SW480 (cell line): ENCODE measurements around the gene BAIAP3.
A peak's percentile ranks its signal among the peaks of the same experiment; 100 is the strongest.

Source experiments
- DNase-seq: peaks from one replicate; pipeline ENCODE4 v3.0.0-alpha.2; 2016; ENCODE audit warnings: low spot score

BAIAP3 gene

GRCh38 chr16:1332618-1333148, 762 bp upstream of the BAIAP3 start:
- DNase-seq, result no peak

DNA sequence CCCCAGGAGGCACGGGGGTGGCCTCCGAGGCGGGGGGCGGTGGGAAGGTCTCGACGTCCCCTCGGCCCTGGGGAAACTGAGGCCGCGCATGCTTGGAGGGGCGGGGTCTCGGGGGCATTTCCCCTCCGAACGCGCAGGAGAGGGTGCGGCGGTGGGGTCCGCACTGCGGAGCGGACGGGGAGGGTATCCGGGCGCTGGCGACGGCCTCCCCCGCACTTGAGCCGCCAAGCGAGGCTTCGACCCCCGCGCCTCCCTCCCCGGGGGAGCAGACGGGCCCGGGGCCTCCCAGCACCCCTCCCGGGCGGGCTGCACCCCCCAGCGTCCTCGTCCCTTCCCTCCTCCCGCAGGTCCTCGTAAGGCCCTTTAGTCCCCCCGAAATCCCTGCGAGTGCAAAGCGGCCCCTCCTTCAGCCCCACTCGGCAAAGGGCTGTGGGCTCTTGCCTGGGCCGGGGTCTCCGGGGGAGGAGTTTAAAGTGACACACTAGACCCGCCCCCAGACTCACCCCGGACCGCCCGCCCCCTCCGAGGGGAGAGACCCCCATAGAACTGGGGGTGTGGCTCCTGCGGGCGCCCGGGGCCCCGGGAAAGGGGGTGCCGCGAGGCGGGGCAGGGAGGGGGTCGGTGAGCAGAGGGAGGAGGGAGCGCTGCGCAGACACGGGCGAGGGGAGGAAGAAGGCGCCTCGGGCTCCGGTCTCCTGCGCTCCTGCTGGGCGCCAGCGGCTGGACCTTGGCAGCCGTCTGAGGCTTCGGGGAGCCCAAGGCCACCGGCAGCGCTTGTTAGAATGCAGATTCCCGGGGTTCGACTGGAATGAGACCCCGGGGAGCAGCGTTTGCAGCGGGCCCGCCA, 632 bp downstream of the BAIAP3 start:
- no peak for DNase-seq

DNA sequence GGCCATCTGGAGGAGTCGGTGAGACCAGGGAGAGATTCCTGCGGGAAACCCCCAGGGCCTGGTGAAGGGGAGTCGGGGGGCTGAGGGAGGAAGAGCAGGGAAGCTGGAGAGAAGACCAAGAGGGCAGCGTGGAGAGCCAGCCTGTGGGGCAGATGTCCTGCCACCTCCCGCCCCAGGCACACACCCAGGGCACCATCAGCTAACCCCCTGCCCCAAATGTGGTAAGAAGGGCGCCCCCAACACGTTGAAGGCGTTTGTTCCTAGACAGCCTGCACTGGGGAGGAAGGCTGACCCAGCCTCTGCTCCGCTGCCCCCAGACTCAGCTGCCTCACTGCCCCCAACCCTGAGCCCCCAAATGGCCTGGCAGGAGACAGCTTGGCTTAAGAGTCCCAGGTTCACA, 1.3 kb downstream of the BAIAP3 start:
- DNase-seq, result no peak

DNA sequence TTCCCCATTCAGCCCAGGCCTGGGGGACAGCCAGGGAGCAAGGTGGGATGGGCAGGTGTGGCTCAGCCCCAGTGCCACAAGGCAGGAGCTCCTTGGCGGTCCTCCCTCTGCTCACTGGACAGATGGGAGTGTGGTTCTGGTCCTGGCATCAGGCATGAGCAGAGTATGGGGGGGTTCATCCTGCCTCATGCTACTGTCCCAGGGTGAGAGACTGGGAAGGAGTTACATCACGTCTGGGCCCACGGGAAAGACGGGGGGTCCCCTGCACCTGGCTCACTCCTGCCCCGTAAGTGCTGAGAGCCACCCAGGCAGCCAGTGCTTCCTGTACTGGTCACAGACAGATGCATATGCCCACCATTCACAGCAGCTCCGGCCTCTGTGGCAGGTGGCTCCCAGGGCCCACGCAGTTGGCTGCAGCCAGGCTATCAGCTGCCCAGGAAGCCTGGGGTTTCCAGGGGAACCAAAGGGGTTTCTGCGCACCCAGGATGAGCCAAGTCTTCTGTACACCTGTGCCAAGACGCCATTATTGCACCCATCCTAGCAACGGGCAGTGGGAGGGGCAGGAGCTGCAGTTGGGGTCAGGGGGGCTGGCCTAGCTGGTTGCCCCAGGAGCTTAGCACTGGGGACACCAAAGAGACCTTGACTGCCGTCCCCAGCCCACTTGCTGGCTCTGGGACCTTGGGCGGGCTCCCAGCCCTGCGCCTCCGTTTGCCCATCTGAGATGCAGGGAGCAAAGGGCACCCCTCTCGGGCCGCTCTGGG, 1.9 kb downstream of the BAIAP3 start:
- no peak for DNase-seq

DNA sequence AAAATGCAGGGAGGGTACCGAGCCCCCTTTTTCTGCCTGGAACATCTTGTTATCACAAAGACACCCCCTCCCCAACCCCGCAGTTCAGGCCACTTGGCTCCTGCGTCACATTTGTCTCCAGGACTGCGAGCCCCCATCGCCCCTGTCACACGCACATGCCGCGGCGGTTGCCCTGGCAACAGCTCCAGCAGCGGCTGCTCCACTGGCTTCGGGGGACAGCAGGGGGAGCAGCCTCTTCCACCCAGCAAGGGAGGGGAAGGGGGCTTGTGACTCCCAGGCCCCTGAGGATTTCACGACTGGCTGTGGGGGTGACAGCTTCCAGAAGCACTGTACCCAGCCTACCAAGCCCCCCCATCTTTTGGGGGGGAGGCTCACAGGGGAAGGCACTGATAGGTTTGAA, 2.6 kb downstream of the BAIAP3 start:
- no peak for DNase-seq

- no peak for DNase-seq
Observed at GRCh38 chr16:1336619-1337018, 3.2 kb downstream of the BAIAP3 start.

- DNase-seq, result no peak
Observed at GRCh38 chr16:1337486-1337885, 4.0 kb downstream of the BAIAP3 start.

DNA sequence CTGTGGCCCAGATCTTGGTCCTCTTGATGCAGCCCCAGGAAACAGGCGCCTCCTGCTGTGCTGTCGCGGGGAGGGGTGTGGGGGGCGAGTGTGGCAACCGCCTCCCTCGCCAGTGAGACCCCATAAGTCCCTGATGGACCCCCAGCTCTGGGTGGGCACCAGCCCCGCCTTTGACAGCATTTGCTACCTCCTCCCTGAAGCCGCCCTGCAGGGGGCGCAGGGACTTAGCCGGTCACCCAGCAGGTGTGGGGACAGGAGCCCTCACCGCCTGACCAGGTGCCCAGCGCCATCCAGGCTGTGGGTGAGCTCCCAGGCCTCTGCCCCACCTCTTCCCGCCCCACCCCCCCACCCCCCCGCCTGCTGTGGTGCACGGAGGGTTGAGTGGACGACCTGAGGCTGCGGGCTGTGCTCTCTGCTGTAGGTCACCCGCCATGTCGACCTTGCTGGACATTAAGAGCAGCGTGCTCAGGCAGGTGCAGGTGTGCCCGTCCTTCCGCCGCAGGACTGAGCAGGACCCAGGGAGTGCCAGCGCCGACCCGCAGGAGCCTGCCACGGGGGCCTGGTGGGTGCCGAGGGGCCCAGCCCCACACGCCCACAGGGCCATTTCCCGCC, 4.8 kb downstream of the BAIAP3 start:
- peak; percentile 54 for DNase-seq

DNA sequence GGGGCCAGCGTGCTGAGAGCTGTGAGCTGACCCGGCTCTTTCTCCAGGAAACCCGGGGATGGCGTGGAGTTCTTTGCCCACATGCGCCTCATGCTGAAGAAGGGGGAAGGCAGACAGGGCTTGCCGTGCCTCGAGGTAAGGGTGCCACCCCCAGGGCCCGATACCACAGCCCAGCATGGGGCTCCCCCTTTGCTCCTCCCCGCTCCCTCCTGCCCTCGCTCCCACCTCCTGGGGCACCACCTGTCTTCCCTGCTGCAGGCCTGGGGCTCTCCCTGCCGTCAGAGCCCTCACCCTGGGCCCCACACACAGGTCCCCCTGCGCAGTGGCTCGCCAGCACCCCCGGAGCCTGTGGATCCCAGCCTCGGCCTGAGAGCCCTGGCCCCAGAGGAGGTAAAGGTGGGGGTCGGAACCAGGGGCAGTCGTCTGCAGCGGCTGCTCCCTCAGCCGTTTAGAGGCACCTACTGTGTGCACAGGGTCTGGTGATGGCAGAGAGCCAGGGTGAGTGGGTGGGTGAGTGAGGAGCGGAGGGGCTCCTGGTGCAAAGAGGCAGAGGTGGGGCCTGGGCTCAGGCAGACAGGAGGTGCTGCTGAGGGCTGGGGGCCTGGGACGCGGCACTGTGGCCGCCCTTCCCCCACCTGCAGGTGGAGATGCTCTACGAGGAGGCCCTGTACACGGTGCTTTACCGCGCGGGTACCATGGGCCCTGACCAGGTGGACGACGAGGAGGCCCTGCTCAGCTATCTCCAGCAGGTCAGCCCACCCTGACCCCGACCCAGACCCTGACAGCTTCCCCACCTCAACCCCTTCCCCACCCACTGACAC, 5.6 kb downstream of the BAIAP3 start:
- DNase-seq, result no peak

GRCh38 chr16:1340730-1341494, 7.5 kb downstream of the BAIAP3 start:
- no peak for DNase-seq

DNA sequence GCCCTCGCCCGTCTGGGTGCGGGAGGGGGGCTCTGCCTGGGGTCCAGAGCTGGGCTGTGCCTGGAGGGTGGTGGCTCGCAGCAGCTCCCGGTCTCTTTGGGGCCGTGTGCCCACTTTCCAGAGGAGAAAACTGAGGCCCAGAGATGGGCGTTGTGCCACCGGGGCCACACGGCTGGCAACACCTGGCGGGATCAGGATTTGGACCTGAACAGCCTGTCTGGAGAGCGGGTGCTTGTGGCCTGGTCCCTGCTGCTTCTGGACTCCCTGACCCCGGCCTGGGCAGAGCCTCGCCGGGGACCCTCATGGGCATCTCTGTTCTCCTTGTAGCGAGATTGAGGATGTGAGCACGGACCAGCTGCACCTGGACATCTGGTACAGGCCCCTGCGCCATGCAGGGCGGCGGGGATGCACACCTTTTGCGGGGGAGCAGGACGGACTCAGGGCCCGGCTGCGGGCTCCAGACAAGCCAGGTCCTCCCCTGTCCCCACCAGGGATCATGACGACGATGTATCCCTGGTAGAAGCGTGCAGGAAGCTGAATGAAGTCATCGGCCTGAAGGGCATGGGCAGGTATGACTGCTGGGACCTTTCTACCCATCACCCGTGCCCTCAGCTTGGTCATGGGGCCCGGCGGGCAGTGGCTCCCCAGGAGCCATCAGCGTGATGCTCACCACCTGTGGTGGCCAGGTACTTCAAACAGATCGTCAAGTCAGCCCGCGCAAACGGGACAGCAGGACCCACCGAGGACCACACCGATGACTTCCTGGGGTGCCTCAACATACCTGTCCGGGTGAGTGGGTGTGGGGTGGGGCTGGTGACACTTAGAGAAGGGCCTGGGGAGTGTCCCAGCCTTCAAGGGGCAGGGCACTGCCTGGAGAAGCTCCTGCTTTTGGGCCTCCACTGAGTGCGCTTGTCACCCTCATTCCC, 8.3 kb downstream of the BAIAP3 start:
- no peak for DNase-seq

- peak; percentile 99 for DNase-seq
Observed at GRCh38 chr16:1342526-1343427, 9.3 kb downstream of the BAIAP3 start.

- no peak for DNase-seq
Observed at GRCh38 chr16:1343428-1344242, 10.2 kb downstream of the BAIAP3 start.

- no peak for DNase-seq
Observed at GRCh38 chr16:1344499-1344898, 11.1 kb downstream of the BAIAP3 start.

DNA sequence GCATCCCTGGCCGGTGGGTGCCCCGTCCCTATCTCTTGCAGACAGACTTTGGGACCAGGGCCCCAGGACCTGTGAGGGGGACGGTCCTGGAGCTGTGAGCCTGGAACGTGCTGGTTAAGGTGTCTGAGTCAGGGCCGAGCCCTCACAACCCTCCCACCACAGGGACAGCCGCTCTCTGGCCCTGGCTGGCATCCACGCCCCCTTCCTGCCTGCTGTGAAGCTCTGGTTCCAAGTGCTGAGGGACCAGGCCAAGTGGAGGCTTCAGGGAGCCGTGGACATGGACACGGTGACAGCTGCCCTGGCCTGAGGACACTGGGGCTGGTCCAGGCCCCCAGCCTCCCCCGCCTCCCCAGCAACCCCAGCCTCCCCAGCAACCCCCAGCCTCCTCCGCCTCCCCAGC, 11.6 kb downstream of the BAIAP3 start:
- no peak for DNase-seq

- DNase-seq, result no peak
Observed at GRCh38 chr16:1345651-1346421, 12.4 kb downstream of the BAIAP3 start.
